Measurements from ENCODE around the gene TRAPPC12. TPM values are rescaled to one million over a fixed set of nuclear protein-coding genes. Genes with fewer than 3 reads are reported as not detected.
"Not testable (repeated sequence)": the region's sequence is repeated elsewhere in the genome, so short reads cannot be mapped to it uniquely, and the experiment has no call there.

Gene TRAPPC12
- total RNA-seq, 1 experiment from 2014 or later, result 86.0 TPM

- H3K4me3 Mint-ChIP-seq, result no peak overlapping the region
- no peak for DNase-seq
- Histone ChIP-seq H3K23me2 (ENCODE audit: insufficient read length, low read depth, low read length, poor library complexity, severe bottlenecking) (peaks cover 1% of the 10 kb centered on the region), H4K5ac (ENCODE audit: insufficient read length, low read depth, low read length) (no peak overlapping the region), H3K4ac (ENCODE audit: low read depth, low read length) (no peak overlapping the region), H3K4me2 (ENCODE audit: insufficient read depth, insufficient read length, low read length) (no peak overlapping the region), H3K4me1 (ENCODE audit: insufficient read depth, low read length) (no peaks in the 10 kb centered on the region; the same call in 1 of the 2 replicates), H2BK15ac (ENCODE audit: low read depth, low read length) (no peak overlapping the region), H3K79me1 (ENCODE audit: insufficient read depth, low read depth, low read length, poor library complexity, severe bottlenecking) (no peaks in the 10 kb centered on the region), H3T11ph (ENCODE audit: low read length) (no peak overlapping the region), H3K56ac (ENCODE audit: insufficient read length, low read depth, low read length) (no peak overlapping the region), H2BK12ac (ENCODE audit: insufficient read length, low read depth, low read length) (no peak overlapping the region), H2BK5ac (ENCODE audit: insufficient read length, low read length) (no peak overlapping the region), H3K27me3 (ENCODE audit: insufficient read depth, low read length) (no peaks in the 10 kb centered on the region), H4K8ac (replicated peaks; ENCODE audit: insufficient read length, low read depth, low read length) (no peak overlapping the region), H4K91ac (ENCODE audit: insufficient read length, low read depth, low read length) (no peak overlapping the region), H2AFZ (ENCODE audit: low read length) (no peak overlapping the region), H4K20me1 (ENCODE audit: control insufficient read depth, insufficient read depth, insufficient read length) (no peaks in the 10 kb centered on the region), H2BK120ac (ENCODE audit: low read depth, low read length, poor library complexity, severe bottlenecking) (no peak overlapping the region), H3K79me2 (ENCODE audit: insufficient read depth, low read length) (no peaks in the 10 kb centered on the region), H2BK20ac (ENCODE audit: low read depth, low read length, poor library complexity, severe bottlenecking) (no peak overlapping the region), H3K9ac (ENCODE audit: extremely low read depth, insufficient read length, low read length) (no peak overlapping the region), H2AK5ac (ENCODE audit: insufficient read length, low read length) (no peak overlapping the region), H3K14ac (ENCODE audit: insufficient read depth, low read length) (no peak overlapping the region), H3K27ac (ENCODE audit: insufficient read length, low read depth, low read length) (no peak overlapping the region), H3K9me3 (ENCODE audit: control insufficient read depth, low read depth, low read length) (no peaks in the 10 kb centered on the region), H3K18ac (ENCODE audit: insufficient read length, low read depth, low read length) (no peak overlapping the region), H3K23ac (ENCODE audit: insufficient read length, low read depth, low read length) (no peak overlapping the region)
- peaks cover 9 to 11% of the 10 kb centered on the region in 2 experiments; a peak in 4 of 5 replicates for H3K9me3 Mint-ChIP-seq
- peaks cover 10% of the 10 kb centered on the region in 2 experiments for H3K4me1 Mint-ChIP-seq
- no peak for TF ChIP-seq CTCF (conservative IDR thresholded peaks at IDR 0.05)
- peaks cover 27 to 48% (median 42%) of the 10 kb centered on the region in 3 experiments for H3K36me3 Mint-ChIP-seq (ENCODE audit: insufficient read depth in 1 of 3, low read depth in 3 of 3)
- no peaks in the 10 kb centered on the region; the same call in 1 of the 2 replicates for H3K27me3 Mint-ChIP-seq (ENCODE audit: low read depth)
- no CpG with 5 or more reads among the region's 3 CpGs for WGBS (ENCODE audit: extremely low coverage, insufficient read length, low lambda C conversion rate)
- no peak overlapping the region for H3K27ac Mint-ChIP-seq
These were observed 133.7 kb downstream of the TRAPPC12 start for GRCh38 chr2:3513026-3513810.

- not testable (repeated sequence) for H3K4me3 Mint-ChIP-seq; H3K18ac ChIP-seq (ENCODE audit: insufficient read length, low read depth, low read length); H3K4me2 ChIP-seq (ENCODE audit: insufficient read depth, insufficient read length, low read length); H2BK12ac ChIP-seq (ENCODE audit: insufficient read length, low read depth, low read length); H3K27me3 ChIP-seq (ENCODE audit: insufficient read depth, low read length); H3K79me2 ChIP-seq (ENCODE audit: insufficient read depth, low read length); H2BK15ac ChIP-seq (ENCODE audit: low read depth, low read length); H3K4ac ChIP-seq (ENCODE audit: low read depth, low read length); H4K20me1 ChIP-seq (ENCODE audit: control insufficient read depth, insufficient read depth, insufficient read length); H3K79me1 ChIP-seq (ENCODE audit: insufficient read depth, low read depth, low read length, poor library complexity, severe bottlenecking); H2AFZ ChIP-seq (ENCODE audit: low read length); H3K23me2 ChIP-seq (ENCODE audit: insufficient read length, low read depth, low read length, poor library complexity, severe bottlenecking); H3K23ac ChIP-seq (ENCODE audit: insufficient read length, low read depth, low read length); H4K8ac ChIP-seq (replicated peaks; ENCODE audit: insufficient read length, low read depth, low read length); H3K27me3 Mint-ChIP-seq (ENCODE audit: low read depth); H2AK5ac ChIP-seq (ENCODE audit: insufficient read length, low read length); H2BK20ac ChIP-seq (ENCODE audit: low read depth, low read length, poor library complexity, severe bottlenecking); H2BK5ac ChIP-seq (ENCODE audit: insufficient read length, low read length); H4K5ac ChIP-seq (ENCODE audit: insufficient read length, low read depth, low read length); H3T11ph ChIP-seq (ENCODE audit: low read length); H3K9me3 ChIP-seq (ENCODE audit: control insufficient read depth, low read depth, low read length); H4K91ac ChIP-seq (ENCODE audit: insufficient read length, low read depth, low read length); H3K27ac Mint-ChIP-seq; H3K9ac ChIP-seq (ENCODE audit: extremely low read depth, insufficient read length, low read length); H3K27ac ChIP-seq (ENCODE audit: insufficient read length, low read depth, low read length); H3K14ac ChIP-seq (ENCODE audit: insufficient read depth, low read length); H3K4me1 ChIP-seq (ENCODE audit: insufficient read depth, low read length); H3K56ac ChIP-seq (ENCODE audit: insufficient read length, low read depth, low read length); H2BK120ac ChIP-seq (ENCODE audit: low read depth, low read length, poor library complexity, severe bottlenecking); DNase-seq
- peaks cover 11 to 12% of the 10 kb centered on the region in 2 experiments for H3K9me3 Mint-ChIP-seq
- H3K4me1 Mint-ChIP-seq, result peaks cover 17 to 19% of the 10 kb centered on the region in 2 experiments
- H3K36me3 Mint-ChIP-seq (ENCODE audit: insufficient read depth in 1 of 3, low read depth in 3 of 3), result peaks cover 25 to 41% (median 36%) of the 10 kb centered on the region in 3 experiments
- WGBS (ENCODE audit: extremely low coverage, insufficient read length, low lambda C conversion rate), result no CpG with 5 or more reads among the region's 5 CpGs
These were observed 135.9 kb downstream of the TRAPPC12 start for GRCh38 chr2:3515438-3515837.

Measured in H9 (cell line).